Stimulated activated CD4-positive, alpha-beta T cell treated with anti-CD3 and anti-CD28 coated beads, Interleukin-12 subunit alpha, Interleukin-12 subunit beta, amount 100 ng/mL, for 4 hours (primary cell): ENCODE data around the gene FOXP1.

Source experiments
- DNase-seq: peaks from one replicate; pipeline ENCODE4 v3.0.0-alpha.2; 2020

FOXP1 gene

GRCh38 chr3:71290301-71290700 lies 293.2 kb downstream of the FOXP1 start:
- no peak for DNase-seq

- no peak for DNase-seq
These were observed 295.1 kb downstream of the FOXP1 start for GRCh38 chr3:71288269-71288930.

- DNase-seq, result no peak
These were observed 298.4 kb downstream of the FOXP1 start for GRCh38 chr3:71285086-71285485.

GRCh38 chr3:71282976-71283375 lies 300.6 kb downstream of the FOXP1 start:
- DNase-seq, result no peak

- DNase-seq, result no peak
These were observed 302.2 kb downstream of the FOXP1 start for GRCh38 chr3:71281280-71281679.

GRCh38 chr3:71277341-71277740 lies 306.2 kb downstream of the FOXP1 start:
- no peak for DNase-seq

- DNase-seq, result no peak
These were observed 307.0 kb downstream of the FOXP1 start for GRCh38 chr3:71276531-71276930.

GRCh38 chr3:71273453-71273852 lies 310.1 kb downstream of the FOXP1 start:
- DNase-seq, result no peak

- no peak for DNase-seq
These were observed 311.9 kb downstream of the FOXP1 start for GRCh38 chr3:71271596-71271995.

GRCh38 chr3:71269906-71270305 lies 313.6 kb downstream of the FOXP1 start:
- DNase-seq, result no peak

- no peak for DNase-seq
These were observed 315.0 kb downstream of the FOXP1 start for GRCh38 chr3:71268462-71268999.

- DNase-seq, result no peak
These were observed 316.7 kb downstream of the FOXP1 start for GRCh38 chr3:71266875-71267274.

GRCh38 chr3:71265365-71265915 lies 318.1 kb downstream of the FOXP1 start:
- no peak for DNase-seq

- no peak for DNase-seq
These were observed 318.7 kb downstream of the FOXP1 start for GRCh38 chr3:71264840-71265239.

- no peak for DNase-seq
These were observed 320.9 kb downstream of the FOXP1 start for GRCh38 chr3:71262364-71263265.

- DNase-seq, result no peak
These were observed 322.7 kb downstream of the FOXP1 start for GRCh38 chr3:71260782-71261181.

- no peak for DNase-seq
These were observed 325.0 kb downstream of the FOXP1 start for GRCh38 chr3:71258526-71258925.

- no peak for DNase-seq
These were observed 325.4 kb downstream of the FOXP1 start for GRCh38 chr3:71258116-71258515.

- DNase-seq, result no peak
These were observed 328.0 kb downstream of the FOXP1 start for GRCh38 chr3:71255498-71255897.

- no peak for DNase-seq
These were observed 329.1 kb downstream of the FOXP1 start for GRCh38 chr3:71254281-71255057.

GRCh38 chr3:71253169-71253568 lies 330.4 kb downstream of the FOXP1 start:
- no peak for DNase-seq

- DNase-seq, result no peak
These were observed 331.1 kb downstream of the FOXP1 start for GRCh38 chr3:71252466-71252865.
